Measurements from ENCODE around the gene ATRNL1. TPM values are rescaled to one million over a fixed set of nuclear protein-coding genes. Genes with fewer than 3 reads are reported as not detected.

Gene ATRNL1
- total RNA-seq, 1 experiment from 2014 or later, result 1.3 TPM

DNA sequence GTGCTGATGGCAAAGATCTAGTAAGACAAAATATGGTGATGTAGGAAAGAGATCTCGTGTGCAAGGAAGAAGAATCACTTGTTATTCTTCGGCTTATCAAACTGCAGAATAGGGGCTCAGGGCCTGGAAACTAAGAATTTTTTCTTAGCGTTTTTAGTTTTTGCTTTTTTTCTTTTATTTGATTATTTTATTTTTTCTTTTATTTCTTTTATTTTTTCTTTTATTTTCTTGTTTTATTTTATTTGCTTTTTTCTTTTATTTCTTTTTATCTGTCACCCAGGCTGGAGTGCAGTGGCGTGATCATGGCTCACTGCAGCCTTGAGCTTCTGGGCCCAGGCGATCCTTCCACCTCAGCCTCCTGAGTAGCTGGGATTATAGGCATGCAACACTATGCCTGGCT is 70.0 kb downstream of the ATRNL1 start (continued):
- TF ChIP-seq TCF7L2 (IDR thresholded peaks at IDR 0.05; ENCODE audit: borderline replicate concordance, extremely low read depth, insufficient read depth, insufficient read length), result no peak

DNA sequence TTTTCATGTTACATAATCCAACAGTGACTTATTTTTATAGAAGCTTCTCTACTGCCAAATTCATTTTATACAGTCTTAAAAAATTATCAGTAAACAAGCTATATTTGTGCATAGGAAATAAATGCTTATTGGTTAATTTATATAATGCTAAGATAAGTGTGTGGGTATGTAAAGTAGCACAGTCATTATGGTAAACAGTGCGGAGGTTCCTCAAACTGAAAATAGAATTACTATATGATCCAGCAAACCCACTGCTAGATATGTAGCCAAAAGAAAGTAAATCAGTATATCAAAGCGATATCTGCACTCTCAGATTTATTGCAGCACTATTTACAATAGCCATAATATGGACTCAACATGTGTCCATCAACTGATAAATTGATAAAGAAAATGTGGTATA is 71.1 kb downstream of the ATRNL1 start:
- H4K20me1 ChIP-seq (ENCODE audit: insufficient read depth), result no peaks in the 10 kb centered on the region
- no peaks in the 10 kb centered on the region for H3K9me2 ChIP-seq (ENCODE audit: insufficient read depth)
- no peak for DNase-seq (ENCODE audit: low read depth, low spot score)
- no peak overlapping the region for H3K27ac ChIP-seq (ENCODE audit: low read depth, low read length)
- TF ChIP-seq, protein P1, sequence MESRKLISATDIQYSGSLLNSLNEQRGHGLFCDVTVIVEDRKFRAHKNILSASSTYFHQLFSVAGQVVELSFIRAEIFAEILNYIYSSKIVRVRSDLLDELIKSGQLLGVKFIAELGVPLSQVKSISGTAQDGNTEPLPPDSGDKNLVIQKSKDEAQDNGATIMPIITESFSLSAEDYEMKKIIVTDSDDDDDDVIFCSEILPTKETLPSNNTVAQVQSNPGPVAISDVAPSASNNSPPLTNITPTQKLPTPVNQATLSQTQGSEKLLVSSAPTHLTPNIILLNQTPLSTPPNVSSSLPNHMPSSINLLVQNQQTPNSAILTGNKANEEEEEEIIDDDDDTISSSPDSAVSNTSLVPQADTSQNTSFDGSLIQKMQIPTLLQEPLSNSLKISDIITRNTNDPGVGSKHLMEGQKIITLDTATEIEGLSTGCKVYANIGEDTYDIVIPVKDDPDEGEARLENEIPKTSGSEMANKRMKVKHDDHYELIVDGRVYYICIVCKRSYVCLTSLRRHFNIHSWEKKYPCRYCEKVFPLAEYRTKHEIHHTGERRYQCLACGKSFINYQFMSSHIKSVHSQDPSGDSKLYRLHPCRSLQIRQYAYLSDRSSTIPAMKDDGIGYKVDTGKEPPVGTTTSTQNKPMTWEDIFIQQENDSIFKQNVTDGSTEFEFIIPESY (IDR thresholded peaks at IDR 0.05; ENCODE audit: extremely low read depth, insufficient replicate concordance, low read length), result no peak
- TF ChIP-seq EZH2phosphoT487 (IDR thresholded peaks at IDR 0.05; ENCODE audit: borderline replicate concordance) (no peak), CBX3 (IDR thresholded peaks at IDR 0.05; ENCODE audit: low read depth) (no peak), ZFX (IDR thresholded peaks at IDR 0.05) (no peak), YY1 (IDR thresholded peaks at IDR 0.05; ENCODE audit: extremely low read depth, insufficient replicate concordance, low read depth, low read length) (no peak), POLR2AphosphoS5 (IDR thresholded peaks at IDR 0.05; ENCODE audit: low read depth, low read length) (no peak), SP1 (IDR thresholded peaks at IDR 0.05; ENCODE audit: low read depth) (no peak), POLR2A (IDR thresholded peaks at IDR 0.05; ENCODE audit: borderline replicate concordance, extremely low read depth, insufficient read depth, insufficient read length) (no peak)
- TF ChIP-seq, protein P2, sequence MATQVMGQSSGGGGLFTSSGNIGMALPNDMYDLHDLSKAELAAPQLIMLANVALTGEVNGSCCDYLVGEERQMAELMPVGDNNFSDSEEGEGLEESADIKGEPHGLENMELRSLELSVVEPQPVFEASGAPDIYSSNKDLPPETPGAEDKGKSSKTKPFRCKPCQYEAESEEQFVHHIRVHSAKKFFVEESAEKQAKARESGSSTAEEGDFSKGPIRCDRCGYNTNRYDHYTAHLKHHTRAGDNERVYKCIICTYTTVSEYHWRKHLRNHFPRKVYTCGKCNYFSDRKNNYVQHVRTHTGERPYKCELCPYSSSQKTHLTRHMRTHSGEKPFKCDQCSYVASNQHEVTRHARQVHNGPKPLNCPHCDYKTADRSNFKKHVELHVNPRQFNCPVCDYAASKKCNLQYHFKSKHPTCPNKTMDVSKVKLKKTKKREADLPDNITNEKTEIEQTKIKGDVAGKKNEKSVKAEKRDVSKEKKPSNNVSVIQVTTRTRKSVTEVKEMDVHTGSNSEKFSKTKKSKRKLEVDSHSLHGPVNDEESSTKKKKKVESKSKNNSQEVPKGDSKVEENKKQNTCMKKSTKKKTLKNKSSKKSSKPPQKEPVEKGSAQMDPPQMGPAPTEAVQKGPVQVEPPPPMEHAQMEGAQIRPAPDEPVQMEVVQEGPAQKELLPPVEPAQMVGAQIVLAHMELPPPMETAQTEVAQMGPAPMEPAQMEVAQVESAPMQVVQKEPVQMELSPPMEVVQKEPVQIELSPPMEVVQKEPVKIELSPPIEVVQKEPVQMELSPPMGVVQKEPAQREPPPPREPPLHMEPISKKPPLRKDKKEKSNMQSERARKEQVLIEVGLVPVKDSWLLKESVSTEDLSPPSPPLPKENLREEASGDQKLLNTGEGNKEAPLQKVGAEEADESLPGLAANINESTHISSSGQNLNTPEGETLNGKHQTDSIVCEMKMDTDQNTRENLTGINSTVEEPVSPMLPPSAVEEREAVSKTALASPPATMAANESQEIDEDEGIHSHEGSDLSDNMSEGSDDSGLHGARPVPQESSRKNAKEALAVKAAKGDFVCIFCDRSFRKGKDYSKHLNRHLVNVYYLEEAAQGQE (IDR thresholded peaks at IDR 0.05; ENCODE audit: low read depth), result no peak
- TF ChIP-seq, protein P3, sequence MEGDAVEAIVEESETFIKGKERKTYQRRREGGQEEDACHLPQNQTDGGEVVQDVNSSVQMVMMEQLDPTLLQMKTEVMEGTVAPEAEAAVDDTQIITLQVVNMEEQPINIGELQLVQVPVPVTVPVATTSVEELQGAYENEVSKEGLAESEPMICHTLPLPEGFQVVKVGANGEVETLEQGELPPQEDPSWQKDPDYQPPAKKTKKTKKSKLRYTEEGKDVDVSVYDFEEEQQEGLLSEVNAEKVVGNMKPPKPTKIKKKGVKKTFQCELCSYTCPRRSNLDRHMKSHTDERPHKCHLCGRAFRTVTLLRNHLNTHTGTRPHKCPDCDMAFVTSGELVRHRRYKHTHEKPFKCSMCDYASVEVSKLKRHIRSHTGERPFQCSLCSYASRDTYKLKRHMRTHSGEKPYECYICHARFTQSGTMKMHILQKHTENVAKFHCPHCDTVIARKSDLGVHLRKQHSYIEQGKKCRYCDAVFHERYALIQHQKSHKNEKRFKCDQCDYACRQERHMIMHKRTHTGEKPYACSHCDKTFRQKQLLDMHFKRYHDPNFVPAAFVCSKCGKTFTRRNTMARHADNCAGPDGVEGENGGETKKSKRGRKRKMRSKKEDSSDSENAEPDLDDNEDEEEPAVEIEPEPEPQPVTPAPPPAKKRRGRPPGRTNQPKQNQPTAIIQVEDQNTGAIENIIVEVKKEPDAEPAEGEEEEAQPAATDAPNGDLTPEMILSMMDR (IDR thresholded peaks at IDR 0.05 in 2 of 3, conservative IDR thresholded peaks at IDR 0.05 in 1 of 3; ENCODE audit: borderline replicate concordance in 1 of 3, insufficient read depth in 1 of 3, low read depth in 2 of 3, low read length in 2 of 3), result no peak
- TF ChIP-seq, protein P4, sequence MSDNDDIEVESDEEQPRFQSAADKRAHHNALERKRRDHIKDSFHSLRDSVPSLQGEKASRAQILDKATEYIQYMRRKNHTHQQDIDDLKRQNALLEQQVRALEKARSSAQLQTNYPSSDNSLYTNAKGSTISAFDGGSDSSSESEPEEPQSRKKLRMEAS (IDR thresholded peaks at IDR 0.05), result no peak
- H3K4me3 ChIP-seq (replicated peaks in 1 of 2; ENCODE audit: low read depth in 1 of 2, low read length in 2 of 2), result no peak overlapping the region
- ChIA-PET CTCF (interaction anchor here (1.7 kb wide), 1 partner anchor 22 kb away, joined by 5 read pairs; no protein-coding TSS in a partner anchor), POLR2A (no interaction called here), RAD21 (ENCODE audit: low non-redundant PET in 1 of 2, low total read pairs in 2 of 2, uncharacterized antibody in 2 of 2, unreplicated experiment in 2 of 2) (no interaction called here)
- H3K79me2 ChIP-seq (ENCODE audit: insufficient read depth, low read length), result no peaks in the 10 kb centered on the region
- H3K9ac ChIP-seq (ENCODE audit: low read length), result no peak overlapping the region
- no TSS peak for BruUV-seq (replicated peaks)
- intact Hi-C loops (cut with micrococcal nuclease), result no loop called here
- H3K27me3 ChIP-seq (ENCODE audit: insufficient read depth, low read length), result 0 out of 2 replicates have a peak, but pooled peaks cover 3% of the 10 kb centered on the region
- H3K4me1 ChIP-seq (ENCODE audit: control insufficient read depth in 1 of 2, insufficient read depth in 2 of 2, low read length in 2 of 2), result no peaks in the 10 kb centered on the region
- no peak overlapping the region for H2AFZ ChIP-seq (ENCODE audit: low read depth, low read length, poor library complexity, severe bottlenecking)
- H3K36me3 ChIP-seq (ENCODE audit: control insufficient read depth in 1 of 2, insufficient read depth in 2 of 2, low read length in 2 of 2), result no peaks in the 10 kb centered on the region
- no peak for ATAC-seq
- no peaks in the 10 kb centered on the region for H3K9me3 ChIP-seq (ENCODE audit: control insufficient read depth in 1 of 2, insufficient read depth in 1 of 2, low read depth in 1 of 2, low read length in 2 of 2)
- no peak overlapping the region for H3K4me2 ChIP-seq (ENCODE audit: low read length)
